Uterus (tissue), 2 donors: ENCODE results near the gene CDH22.

Experiments
- CTCF ChIP-seq, 4 experiments: fragments of 200-600 bp in 2 of 4; fragments of 450-650 bp in 2 of 4; sonication (generic) in 2 of 4; IDR thresholded peaks; one replicate each; pipeline ENCODE4 v1.5.1; 2016 to 2019; ENCODE audit warnings: antibody characterized with exemption in 4 of 4, mild to moderate bottlenecking in 2 of 4, moderate library complexity in 1 of 4
- POLR2A ChIP-seq, 2 donors: fragments of 450-650 bp; IDR thresholded peaks; one replicate each; pipeline ENCODE4 v1.6.1; 2016; ENCODE audit warnings: antibody characterized with exemption in 2 of 2, mild to moderate bottlenecking in 1 of 2, moderate library complexity in 1 of 2

DNA sequence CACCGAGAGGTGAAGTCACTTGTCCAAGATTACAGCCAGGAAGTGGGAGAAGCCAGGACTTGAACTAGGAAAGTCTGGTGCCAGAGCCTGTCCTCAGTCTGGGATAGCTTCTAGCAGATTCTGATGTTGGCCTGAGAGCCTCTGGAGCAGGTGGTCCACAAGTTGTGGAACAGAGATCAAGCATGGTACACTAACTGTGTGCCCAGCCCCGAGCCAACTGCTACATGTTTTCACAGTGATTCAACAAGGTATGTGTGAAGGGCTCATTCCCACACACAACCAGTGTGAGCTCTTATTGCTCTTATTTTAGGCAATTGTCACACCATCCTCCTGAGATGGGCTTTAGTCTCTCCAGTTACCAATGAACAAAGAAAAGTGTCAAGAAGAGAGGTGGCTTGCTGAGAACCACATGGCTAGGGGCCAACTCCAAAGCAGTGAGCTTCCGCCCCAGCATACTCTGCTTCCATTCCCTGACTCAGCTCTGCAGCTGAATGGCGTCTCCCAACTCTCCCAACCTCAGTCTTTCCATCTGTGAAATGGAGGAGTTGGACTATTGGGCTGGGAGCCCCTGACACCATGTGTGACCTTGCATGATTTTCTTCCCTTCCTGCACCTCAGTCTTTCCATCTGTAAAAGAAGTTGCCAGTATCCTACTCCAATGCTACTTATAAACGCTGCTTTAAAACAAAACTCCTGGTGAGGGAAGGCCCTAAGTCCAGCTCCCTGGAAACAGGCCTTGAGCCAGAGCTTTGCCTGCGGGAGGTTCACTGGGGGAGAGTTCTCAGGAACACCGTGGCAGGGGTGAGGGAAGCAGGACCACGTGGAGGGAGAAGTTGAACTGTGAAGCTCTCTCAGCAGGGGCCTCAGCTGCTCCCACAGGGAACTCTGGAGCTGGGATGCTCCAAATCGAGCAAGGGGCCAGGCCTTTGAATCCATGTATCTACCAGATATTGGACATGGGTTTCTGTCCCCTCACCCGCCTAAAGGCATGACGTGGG is 40.9 kb downstream of the CDH22 start:
- TF ChIP-seq CTCF (IDR thresholded peaks at IDR 0.05): no peak
- no peak for TF ChIP-seq POLR2A (IDR thresholded peaks at IDR 0.05)
